ENCODE data around the gene ZSWIM9.

Gene ZSWIM9

GRCh38 chr19:48175578-48175977 is 5.1 kb downstream of the ZSWIM9 start:
- no peak for DNase-seq (ENCODE audit: low spot score)

DNA sequence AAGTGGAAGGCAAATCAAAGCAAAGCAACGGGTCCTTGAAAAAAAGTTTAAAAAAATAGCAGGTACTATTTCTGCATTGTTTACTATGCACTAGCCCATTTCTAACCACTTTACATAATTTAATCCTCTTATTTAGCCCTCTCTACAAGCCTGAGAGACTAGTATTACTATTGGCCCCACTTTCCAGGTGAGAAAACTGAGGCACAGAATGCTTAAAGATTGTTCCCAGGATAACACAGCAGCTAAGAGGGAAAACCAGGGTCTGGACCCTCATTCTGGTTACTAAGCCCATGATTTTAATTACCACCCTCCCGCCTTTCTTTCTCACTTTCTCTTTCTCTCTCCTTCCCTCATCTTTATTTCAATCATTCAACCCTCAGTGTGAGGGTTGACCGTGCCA is 5.7 kb downstream of the ZSWIM9 start:
- DNase-seq (ENCODE audit: low spot score): no peak

DNA sequence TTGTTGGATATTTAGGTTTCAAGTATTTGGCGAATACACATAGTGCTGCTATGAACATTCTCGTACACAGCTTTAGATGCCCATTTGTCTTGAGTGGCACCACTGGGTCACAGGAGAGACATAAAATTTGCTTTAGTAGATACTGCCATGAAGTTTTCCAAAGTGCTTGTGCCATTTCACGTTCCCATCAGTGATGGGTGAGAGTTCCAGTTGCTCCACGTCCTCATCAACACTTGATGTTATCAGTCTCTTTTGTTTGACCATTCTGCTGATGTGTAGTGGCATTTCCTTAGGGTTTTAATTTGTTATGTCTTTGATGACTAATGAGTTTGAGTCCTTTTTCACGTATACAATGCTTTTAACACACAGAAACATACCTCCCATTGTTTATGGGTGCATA is 11.0 kb downstream of the ZSWIM9 start:
- no peak for DNase-seq (ENCODE audit: low spot score)

DNA sequence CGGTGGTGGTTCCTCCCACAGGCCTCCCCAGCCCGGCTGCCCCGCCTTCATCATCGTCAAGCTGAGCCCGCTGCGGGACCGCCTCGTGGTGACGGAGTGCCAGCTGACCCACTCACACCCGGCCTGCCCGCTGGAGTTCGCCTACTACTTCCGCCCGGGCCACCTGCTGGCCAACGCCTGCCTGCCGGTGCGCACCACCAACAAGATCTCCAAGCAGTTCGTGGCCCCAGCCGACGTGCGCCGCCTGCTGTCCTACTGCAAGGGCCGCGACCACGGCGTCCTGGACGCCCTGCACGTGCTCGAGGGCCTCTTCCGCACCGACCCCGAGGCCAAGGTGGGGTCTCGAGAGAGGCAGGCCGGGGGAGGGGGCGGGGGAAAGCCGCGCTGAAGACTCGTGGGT is 12.0 kb downstream of the ZSWIM9 start:
- no peak for DNase-seq (ENCODE audit: low spot score)

DNA sequence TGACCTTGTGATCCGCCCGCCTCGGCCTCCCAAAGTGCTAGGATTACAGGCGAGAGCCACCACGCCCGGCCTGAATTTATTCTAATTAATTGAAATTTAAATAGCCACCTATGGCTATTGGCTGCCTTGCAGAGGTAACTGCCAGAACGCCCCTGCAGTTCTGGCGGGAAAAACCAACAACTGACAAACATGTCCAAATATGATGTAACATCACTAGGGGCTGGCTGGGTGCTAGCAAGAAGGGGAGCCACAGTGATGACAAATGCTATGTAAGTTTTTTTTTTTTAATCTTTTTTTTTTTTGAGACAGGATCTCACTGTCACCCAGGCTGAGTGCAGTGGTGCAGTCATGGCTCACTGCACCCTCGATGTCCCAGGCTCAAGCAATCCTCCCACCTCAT is 12.9 kb downstream of the ZSWIM9 start:
- DNase-seq (ENCODE audit: low spot score): no peak

- no peak for DNase-seq (ENCODE audit: low spot score)
These were observed 15.5 kb downstream of the ZSWIM9 start for GRCh38 chr19:48186015-48186414.

DNA sequence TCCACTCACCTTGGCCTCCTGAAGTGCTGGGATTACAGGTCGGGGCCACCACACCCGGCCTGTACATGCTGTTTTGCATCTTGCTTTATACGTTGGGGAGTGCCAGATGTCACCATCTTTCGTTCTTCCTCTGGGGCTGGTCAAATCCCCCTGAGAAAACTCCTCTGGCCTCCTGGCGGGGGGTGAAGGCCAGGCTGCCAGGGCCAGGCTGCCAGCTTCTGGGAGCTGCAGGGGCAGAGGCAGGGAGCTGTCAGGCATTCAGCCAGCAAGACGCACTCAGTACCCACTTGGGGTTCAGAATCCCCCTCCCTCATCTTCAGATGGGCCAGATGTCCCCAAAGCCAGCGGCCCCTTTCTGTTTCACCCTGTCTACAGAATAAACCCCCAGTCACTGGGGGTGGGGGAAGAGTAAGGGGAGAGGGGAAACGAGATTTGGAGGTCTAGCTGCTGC is 16.1 kb downstream of the ZSWIM9 start:
- no peak for DNase-seq (ENCODE audit: low spot score)

- DNase-seq (ENCODE audit: low spot score): peak; percentile 63
These were observed 19.9 kb downstream of the ZSWIM9 start for GRCh38 chr19:48190288-48190884.

DNA sequence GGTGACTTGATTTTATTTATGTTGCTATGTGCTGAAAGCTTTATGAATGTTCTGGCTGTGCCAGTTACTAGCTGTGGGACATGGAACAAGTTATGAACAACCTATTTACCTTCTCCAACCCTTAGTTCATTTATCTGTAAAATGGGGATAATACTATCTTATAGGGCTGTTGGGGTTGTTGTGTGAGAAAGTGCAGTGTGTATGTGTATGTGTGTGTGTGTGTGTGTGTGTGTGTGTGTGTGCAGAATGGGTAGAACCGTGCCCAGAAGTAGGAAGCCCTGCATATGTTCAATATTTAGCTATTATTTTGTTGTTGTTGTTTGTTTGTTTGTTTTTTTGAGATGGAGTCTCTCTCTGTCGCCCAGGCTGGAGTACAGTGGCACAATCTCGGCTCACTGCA is 20.4 kb downstream of the ZSWIM9 start:
- no peak for DNase-seq (ENCODE audit: low spot score)

- DNase-seq (ENCODE audit: low spot score): peak; percentile 32
These were observed 22.3 kb downstream of the ZSWIM9 start for GRCh38 chr19:48192750-48193149.

- DNase-seq (ENCODE audit: low spot score): no peak
These were observed 23.8 kb downstream of the ZSWIM9 start for GRCh38 chr19:48194041-48194843.

DNA sequence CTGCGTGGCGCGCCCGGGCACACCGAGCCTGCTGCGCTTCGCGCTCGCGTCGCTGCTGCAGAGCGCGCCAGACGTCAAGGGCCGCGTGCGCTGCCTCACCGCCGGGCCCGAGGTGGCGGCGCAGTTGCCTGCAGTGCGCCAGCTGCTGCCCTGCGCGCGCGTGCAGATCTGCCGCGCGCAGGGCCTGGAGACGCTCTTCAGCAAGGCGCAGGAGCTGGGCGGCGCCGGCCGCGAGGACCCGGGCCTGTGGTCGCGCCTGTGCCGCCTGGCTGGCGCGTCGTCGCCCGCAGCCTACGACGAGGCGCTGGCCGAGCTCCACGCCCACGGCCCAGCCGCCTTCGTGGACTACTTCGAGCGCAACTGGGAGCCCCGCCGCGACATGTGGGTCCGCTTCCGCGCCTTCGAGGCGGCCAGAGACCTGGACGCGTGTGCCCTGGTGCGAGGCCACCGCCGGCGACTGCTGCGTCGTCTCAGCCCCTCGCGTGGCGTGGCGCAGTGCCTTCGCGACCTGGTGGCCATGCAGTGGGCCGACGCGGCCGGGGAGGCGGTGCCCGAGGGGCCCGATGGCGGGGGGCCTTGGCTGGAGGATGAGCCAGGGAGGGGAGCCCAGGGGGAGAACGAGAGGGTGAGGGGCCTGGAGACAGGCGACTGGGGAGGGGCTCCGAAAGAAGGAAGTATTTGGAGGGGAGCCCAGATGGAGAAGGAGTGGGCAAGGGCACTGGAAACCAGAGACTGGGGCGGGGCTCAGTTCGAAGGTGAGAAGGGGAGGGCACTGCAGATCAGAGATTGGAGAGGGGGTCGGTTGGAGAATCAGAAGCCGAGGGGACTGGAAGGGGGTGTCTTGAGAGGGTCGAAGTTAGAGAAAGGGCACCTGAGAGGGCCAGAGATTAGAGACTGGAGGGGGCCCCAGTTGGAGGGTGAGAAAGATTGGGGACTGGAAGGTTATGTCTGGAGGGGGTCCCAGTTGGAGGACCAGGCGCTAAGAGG is 24.7 kb downstream of the ZSWIM9 start:
- DNase-seq (ENCODE audit: low spot score): no peak

DNA sequence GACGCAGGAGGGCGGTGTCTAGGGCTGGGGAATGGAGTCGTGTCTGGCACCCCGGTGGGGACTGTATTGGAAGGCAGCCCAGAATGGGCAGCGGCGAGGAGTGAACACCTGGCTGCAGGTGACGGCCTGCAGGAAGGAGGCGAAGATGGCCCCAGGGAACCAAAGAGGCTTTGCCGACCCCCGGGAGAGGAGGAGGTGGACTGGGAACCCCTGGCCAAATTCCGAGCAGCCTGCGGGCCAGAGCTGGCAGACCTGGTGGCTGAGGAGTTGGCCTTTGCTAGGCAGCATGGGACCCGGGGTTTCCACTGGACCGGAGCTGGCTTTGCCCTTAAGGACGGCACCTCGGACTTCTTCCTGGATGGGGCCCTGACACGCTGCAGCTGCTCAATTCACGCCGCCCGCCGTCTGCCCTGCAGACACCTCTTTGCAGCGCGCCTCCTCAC is 25.9 kb downstream of the ZSWIM9 start:
- no peak for DNase-seq (ENCODE audit: low spot score)

GRCh38 chr19:48196933-48197665 is 26.6 kb downstream of the ZSWIM9 start:
- DNase-seq (ENCODE audit: low spot score): no peak

- DNase-seq (ENCODE audit: low spot score): no peak
These were observed 32.8 kb downstream of the ZSWIM9 start for GRCh38 chr19:48203222-48203793.

DNA sequence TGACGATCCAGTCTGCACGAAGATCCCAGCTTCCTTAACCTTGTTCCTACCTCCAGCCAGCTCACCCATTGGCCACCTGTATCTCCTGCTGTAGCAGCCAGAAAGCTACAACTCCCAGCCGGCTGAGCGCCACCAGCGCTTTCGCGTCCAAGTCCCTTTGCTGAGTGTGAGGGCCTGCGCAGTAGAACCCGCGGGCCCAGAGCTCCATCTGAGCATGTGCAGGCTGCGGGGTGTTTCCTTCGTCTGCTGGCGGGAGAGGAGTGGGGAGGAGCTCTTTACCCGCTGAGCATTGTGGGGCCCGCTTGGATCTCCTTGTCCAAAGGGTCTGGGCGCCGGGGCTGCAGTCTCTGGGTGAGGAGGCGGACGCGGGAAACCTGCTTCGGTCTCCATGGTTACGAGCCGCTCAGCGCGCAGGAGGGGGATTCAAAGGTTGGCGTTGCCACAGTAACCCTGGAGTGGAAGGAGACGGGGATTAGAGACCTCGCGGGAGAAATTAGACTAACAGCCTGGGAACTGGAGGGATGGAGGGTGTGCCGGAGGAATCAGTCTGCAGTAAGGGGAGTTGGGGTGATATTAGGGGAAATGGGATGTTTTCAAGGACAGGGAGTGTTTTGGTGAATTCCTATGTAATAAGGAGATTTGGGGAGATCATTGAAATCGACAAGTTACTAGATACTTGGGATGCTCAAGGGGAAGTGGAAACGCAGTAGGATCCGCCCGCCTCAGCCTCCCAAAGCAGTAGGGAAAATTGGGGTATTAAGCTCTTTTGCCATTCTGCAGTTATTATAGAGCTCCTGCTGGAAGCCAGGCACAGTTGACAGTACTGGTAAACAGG is 33.5 kb downstream of the ZSWIM9 start:
- peak; percentile 97 for DNase-seq (ENCODE audit: low spot score)

DNA sequence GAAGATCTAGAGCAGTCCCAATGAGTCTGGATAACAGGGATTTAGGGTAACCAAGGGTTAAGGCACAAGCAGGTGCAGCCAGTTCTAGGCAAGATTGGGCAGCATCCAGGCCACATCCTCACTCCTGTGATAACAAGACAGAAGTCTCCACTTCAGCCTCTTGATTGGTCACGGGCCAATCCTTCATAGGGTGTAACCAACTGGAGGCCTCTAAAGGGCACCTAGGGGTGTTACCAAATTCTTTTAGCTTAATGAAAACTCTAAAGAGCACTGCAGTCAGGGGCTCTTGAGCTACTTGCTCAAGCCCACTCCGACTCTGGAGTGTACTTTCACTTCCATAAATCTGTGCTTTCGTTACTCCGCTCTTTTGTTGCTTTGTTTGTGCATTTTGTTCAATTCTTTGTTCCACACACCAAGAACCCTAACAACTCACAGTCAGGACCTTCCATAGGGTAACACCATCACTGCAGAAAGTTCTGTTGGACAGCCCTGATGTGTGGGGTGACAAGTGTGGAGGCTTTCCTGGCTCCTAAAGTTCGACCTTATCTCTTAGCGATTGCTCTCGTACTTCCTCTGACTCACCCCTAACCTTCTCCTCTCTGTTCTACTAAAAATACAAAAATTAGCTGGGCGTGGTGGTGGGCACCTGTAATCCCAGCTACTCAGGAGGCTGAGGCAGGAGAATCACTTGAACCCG is 36.1 kb downstream of the ZSWIM9 start:
- no peak for DNase-seq (ENCODE audit: low spot score)

DNA sequence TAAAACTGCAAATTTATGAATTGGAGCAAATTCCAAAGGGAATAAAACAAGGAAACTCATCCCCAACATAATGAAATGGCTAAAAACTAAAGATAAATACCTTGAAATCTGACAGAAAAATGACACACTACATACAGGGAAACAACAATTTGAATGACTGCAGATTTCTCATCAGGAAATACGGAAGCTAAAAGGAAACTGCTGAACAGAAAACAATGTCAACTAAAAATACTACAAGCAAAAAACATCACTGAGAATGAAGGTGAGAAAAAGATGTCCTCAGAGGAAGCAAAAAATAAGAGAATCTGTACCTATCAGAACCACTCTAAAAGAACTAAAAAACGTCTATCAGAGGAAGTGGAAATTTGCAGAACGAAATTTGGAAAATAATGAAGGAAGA is 39.5 kb downstream of the ZSWIM9 start:
- no peak for DNase-seq (ENCODE audit: low spot score)

DNA sequence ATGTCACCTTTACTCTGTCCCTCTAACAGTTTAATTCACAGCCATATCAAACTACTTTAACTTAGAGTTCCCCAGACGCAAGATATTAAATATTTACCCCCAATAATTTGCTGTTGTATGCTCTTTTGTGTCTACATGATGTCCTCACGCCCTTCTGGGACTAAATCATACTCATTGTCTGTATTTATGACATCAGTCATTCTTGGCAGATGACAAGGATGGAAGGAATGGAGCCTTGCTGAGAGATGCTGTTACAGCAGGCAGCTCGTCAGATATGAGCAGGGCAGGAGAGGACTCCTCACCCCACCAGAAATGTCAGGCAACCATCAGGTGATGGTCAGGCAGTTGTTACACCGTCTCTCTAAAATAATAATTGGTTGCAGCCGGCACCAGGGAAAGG is 43.5 kb downstream of the ZSWIM9 start:
- DNase-seq (ENCODE audit: low spot score): no peak

GRCh38 chr19:48216933-48217332 is 46.5 kb downstream of the ZSWIM9 start:
- no peak for DNase-seq (ENCODE audit: low spot score)

Data from putamen (tissue), 1 donor.